GM19372 (cell line): Measurements from ENCODE around the gene WRAP73.
"Not testable (repeated sequence)": the region's sequence is repeated elsewhere in the genome, so short reads cannot be mapped to it uniquely, and the experiment has no call there.

Experiments
- ATAC-seq: cut with Tn5 transposase; IDR thresholded peaks from one replicate; pipeline ENCODE4 v1.9.1; 2021; ENCODE audit warnings: mild to moderate bottlenecking, low read depth, moderate library complexity; ENCODE audit not compliant: unreplicated experiment

Gene WRAP73

DNA sequence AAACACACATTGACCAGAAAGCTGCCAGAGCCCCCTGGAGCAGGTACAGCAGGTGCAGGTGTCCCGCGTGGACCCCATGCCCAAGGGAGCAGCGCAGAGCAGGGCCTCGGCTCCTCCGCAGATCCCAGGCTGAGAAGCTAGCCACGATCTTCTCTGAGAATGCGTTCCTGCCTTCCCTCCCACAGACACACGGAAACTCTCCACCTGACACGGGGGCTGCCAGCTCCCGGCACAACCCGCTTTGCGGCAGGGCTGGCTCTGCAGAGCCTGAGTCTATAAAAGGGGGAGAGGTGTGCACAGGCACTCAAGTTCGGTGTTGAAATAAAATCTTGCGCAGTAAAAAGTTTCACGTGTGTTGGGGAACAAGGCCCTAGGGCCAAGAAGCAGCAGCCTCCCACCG, 48.2 kb downstream of the WRAP73 start:
- ATAC-seq: no peak

- no peak for ATAC-seq
Measured at GRCh38 chr1:3600354-3600753, 49.5 kb downstream of the WRAP73 start.

DNA sequence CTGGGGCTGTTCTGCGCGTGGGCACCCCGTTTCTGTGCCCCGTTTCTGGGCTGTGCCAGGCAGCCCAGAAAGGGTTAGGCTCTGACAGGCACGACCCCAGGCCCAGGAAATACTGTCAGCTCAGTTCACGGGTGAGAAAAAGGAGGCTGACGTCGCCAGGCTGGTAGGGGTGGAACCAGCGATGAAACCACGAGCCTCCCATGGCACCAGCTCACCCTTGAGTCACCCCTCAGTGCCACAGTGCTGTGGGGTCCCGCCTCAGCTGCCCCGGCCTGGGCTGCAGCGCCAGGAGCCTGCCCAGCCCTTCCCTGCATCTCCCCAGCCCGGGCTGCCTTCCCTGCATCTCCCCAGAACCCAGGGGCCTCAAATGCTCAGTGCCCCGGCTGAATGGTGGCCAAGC, 50.1 kb downstream of the WRAP73 start:
- ATAC-seq: no peak

- no peak for ATAC-seq
Measured at GRCh38 chr1:3599286-3599811, 50.6 kb downstream of the WRAP73 start.

DNA sequence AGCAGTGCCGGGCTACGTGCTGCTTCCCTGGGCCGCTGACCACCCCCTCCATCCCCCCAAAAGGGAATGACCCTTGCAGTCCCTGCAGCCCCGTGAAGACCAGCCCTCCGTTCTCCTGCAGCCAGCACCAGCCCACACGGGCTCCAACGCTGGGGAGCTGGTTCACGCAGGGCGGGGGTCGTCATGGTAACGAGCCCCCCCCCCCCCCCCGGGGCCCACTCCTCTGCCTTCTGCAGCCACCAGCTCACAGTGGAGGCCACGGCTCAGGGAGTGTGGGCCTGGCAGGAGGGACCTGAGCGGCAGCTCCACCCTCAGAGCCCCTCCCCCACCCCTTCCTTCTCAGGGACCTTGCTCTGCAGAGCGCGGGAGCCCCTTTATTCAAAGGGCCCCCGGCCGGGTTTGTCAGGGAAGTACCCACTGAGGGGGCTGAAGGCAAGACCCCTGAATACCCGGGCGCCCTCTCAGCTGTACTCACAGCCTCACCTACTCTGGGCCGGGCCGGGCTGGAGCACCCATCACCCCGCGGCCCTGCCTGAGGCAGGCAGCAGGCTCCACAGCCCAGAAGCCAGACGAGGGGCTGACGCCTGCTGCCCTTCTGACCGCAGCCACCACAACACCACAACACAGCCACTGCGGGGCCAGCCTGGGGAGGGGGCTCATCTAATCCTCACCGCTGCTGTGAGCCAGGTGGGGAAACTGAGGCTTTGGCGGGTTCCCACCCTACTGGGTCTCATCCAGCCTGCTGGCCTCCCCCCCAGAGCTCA, 51.2 kb downstream of the WRAP73 start:
- ATAC-seq: no peak

- ATAC-seq: no peak
Measured at GRCh38 chr1:3598051-3598491, 51.8 kb downstream of the WRAP73 start.

- no peak for ATAC-seq
Measured at GRCh38 chr1:3597599-3597964, 52.3 kb downstream of the WRAP73 start.

GRCh38 chr1:3596663-3597598, 53.0 kb downstream of the WRAP73 start:
- no peak for ATAC-seq

DNA sequence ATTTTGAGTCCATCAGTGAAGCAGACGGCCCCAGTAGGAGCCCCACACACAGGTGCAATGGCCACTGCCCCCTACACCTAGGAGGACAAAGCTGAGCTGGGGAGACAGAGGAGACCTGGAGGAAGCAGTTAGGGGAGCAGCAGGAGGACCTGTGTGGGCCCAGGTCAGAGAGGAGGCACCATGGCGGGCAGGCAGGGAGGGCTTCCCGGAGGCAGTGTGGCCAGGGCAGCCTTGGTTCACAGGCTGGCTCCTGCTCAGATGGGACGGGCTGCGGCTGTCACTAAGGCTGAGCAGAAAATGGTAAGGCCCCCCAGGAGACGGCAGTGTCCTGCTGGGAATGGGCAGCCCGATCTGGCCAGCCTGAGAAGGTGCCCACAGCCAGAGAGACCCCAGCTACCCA, 54.0 kb downstream of the WRAP73 start:
- no peak for ATAC-seq

- no peak for ATAC-seq
Measured at GRCh38 chr1:3594706-3595377, 55.1 kb downstream of the WRAP73 start.

DNA sequence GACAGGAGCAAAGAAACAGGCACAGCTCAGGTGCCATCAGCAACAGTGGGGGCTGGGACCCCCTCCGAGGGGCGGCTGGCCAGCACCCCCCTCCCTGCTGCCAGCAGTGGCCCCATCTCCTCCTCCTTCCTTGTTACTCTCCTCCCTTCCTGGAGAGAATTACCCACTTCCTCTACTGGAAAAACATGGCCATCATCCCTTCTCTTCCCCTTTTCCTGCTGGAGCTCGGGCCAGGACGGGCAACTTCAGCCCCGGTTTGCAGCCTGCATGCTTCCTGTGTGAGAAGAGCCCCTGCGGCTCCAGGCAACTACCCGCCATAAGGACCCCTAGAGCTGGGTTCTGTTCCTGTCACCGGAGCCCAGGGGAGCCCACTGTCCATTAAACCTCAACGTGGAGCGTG, 56.2 kb downstream of the WRAP73 start:
- no peak for ATAC-seq

- no peak for ATAC-seq
Measured at GRCh38 chr1:3593334-3593733, 56.6 kb downstream of the WRAP73 start.

DNA sequence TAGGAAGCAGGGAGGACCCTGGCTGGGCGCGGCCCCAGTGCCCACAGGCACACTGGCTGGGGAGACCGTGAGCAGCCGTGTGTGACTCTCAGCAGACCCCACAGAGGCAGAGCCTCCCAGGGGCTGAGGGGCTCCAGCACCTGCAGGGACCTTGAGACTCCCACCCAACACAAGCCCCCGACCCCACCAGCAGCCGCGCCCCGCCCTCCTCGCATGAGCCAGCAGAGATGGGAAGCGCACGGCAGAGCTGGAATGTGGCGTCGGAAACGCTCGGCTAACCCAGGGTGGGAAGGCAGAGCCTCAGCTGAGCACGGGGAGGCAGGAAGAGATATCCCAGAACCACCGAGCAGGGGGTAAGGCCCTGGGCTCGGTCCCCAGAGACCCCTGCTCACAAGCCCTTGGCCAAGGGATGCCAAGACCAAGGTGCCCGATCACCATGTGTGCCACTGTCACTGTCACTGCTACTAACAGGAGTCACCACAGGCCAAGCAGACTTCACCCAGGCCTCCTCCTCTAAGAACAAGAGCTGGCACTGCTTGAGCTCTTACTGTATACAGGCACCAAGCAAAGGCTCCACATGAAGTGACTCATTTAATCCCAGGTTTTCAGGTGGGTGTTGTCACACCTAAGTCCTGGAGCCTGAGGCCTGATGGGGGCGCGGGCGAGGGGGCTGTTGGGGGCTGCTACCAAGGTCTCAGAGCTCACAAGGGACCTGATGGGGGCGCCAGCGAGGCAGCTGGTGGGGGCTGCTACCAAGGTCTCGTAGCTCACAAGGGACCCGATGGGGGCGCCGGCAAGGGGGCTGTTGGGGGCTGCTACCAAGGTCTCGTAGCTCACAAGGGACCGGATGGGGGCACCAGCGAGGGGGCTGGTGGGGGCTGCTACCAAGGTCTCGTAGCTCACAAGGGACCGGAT, 58.7 kb downstream of the WRAP73 start:
- ATAC-seq: no peak

- ATAC-seq: no peak
Measured at GRCh38 chr1:3590139-3590763, 59.7 kb downstream of the WRAP73 start.

- no peak for ATAC-seq
Measured at GRCh38 chr1:3588395-3588794, 61.5 kb downstream of the WRAP73 start.

DNA sequence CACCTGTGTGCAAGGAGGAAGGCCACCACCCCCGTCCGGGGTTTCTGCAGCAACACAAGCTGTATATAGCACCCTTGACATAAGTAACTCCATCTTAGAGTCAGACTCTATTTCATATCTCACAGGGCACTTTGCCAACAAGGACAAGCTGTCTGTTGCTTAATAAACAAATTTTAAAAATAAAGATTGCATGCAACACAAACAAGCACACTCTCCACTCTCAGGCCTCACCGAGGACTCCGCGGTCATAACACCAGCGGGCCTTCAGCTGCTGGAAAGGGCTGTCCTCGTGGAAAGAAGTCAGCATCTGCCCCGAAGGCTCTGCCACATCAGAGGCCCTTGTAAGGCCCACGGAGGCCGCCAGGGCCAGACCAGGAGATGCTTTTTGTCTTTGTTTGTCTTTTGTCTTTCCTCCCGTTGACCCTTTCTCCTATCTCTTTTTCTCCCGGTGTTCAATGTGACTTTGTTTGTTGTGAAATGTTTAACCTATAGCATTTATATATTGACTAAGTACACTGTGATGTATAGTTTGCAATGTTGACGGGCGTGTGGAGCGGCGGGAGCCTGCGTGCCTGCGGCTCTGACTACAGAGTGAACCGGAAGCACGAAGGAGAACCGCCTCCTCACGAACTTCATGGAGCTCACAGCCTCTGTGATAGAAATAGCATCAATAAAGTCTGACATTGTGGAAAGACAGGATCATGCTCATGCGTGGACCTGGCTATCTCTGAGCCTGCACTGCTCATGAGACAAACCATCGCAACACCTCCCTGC, 62.7 kb downstream of the WRAP73 start:
- ATAC-seq: no peak

GRCh38 chr1:3585940-3586568, 63.8 kb downstream of the WRAP73 start:
- ATAC-seq: no peak

DNA sequence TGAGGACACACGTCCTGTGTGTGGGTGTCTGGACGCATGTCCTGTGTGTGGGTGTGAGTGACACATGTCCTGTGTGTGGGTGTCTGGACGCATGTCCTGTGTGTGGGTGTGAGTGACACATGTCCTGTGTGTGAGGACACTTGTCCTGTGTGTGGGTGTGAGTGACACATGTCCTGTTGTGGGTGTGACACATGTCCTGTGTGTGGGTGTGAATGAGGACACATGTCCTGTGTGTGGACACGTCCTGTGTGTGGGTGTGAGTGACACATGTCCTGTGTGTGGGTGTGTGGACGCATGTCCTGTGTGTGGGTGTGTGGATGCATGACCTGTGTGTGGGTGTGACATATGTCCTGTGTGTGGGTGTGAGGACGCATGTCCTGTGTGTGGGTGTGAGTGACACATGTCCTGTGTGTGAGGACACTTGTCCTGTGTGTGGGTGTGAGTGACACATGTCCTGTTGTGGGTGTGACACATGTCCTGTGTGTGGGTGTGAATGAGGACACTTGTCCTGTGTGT, 64.5 kb downstream of the WRAP73 start:
- not testable (repeated sequence) for ATAC-seq
